Measurements from ENCODE around the gene TMEM217.

TMEM217 gene

GRCh38 chr6:37177935-37178517 lies 79.9 kb downstream of the TMEM217 start:
- no peak for DNase-seq

GRCh38 chr6:37177077-37177934 lies 80.6 kb downstream of the TMEM217 start:
- no peak for DNase-seq

GRCh38 chr6:37176268-37177076 lies 81.5 kb downstream of the TMEM217 start:
- DNase-seq, result no peak

- no peak for DNase-seq
These were observed 82.3 kb downstream of the TMEM217 start for GRCh38 chr6:37175332-37176267.

GRCh38 chr6:37174515-37175331 lies 83.2 kb downstream of the TMEM217 start:
- no peak for DNase-seq

- no peak for DNase-seq
These were observed 83.8 kb downstream of the TMEM217 start for GRCh38 chr6:37174196-37174514.

GRCh38 chr6:37173493-37174195 lies 84.3 kb downstream of the TMEM217 start:
- no peak for DNase-seq

GRCh38 chr6:37172912-37173492 lies 84.9 kb downstream of the TMEM217 start:
- no peak for DNase-seq

- peak; percentile 92 for DNase-seq
These were observed 85.8 kb downstream of the TMEM217 start for GRCh38 chr6:37171970-37172812.

- peak; percentile 58 for DNase-seq
These were observed 86.6 kb downstream of the TMEM217 start for GRCh38 chr6:37171201-37171969.

- peak; percentile 71 for DNase-seq
These were observed 87.4 kb downstream of the TMEM217 start for GRCh38 chr6:37170273-37171200.

GRCh38 chr6:37169496-37170272 lies 88.3 kb downstream of the TMEM217 start, which contains the start of gene PIM1:
Gene PIM1, plus strand, starts transcription at chr6:37170152. Its CDS starts 424 bp downstream, at chr6:37170576.
- peak; percentile 100 for DNase-seq

GRCh38 chr6:37168811-37169495 lies 89.0 kb downstream of the TMEM217 start:
- DNase-seq, result no peak

- DNase-seq, result no peak
These were observed 89.7 kb downstream of the TMEM217 start for GRCh38 chr6:37168163-37168758.

- DNase-seq, result no peak
These were observed 95.2 kb downstream of the TMEM217 start for GRCh38 chr6:37162740-37163139.
